Measurements from ENCODE around the gene PATJ. TPM values are rescaled to one million over a fixed set of nuclear protein-coding genes. Genes with fewer than 3 reads are reported as not detected.

Gene PATJ
- total RNA-seq, 1 donor from 2014 or later = 2.0 TPM

- Mint-ChIP-seq H3K9me3 (ENCODE audit: unreplicated experiment) (no peaks in the 10 kb centered on the region), H3K4me1 (ENCODE audit: low read depth, unreplicated experiment) (no peaks in the 10 kb centered on the region), H3K4me3 (ENCODE audit: unreplicated experiment) (no peak overlapping the region), H3K27me3 (ENCODE audit: unreplicated experiment) (peaks cover 3% of the 10 kb centered on the region), H3K27ac (ENCODE audit: unreplicated experiment) (no peak overlapping the region), H3K36me3 (ENCODE audit: unreplicated experiment) (no peaks in the 10 kb centered on the region)
- TF ChIP-seq CTCF (IDR thresholded peaks at IDR 0.05; ENCODE audit: partially characterized antibody, unreplicated experiment) = no peak
- DNase-seq = no peak
These were observed 361.6 kb downstream of the PATJ start for GRCh38 chr1:62103846-62104245.

GRCh38 chr1:62107923-62108322 is 365.6 kb downstream of the PATJ start:
- Mint-ChIP-seq H3K4me1 (ENCODE audit: low read depth, unreplicated experiment) (no peaks in the 10 kb centered on the region), H3K27me3 (ENCODE audit: unreplicated experiment) (peaks cover 3% of the 10 kb centered on the region), H3K27ac (ENCODE audit: unreplicated experiment) (no peak overlapping the region), H3K4me3 (ENCODE audit: unreplicated experiment) (no peak overlapping the region), H3K9me3 (ENCODE audit: unreplicated experiment) (no peaks in the 10 kb centered on the region), H3K36me3 (ENCODE audit: unreplicated experiment) (no peaks in the 10 kb centered on the region)
- no peak for DNase-seq
- TF ChIP-seq CTCF (IDR thresholded peaks at IDR 0.05; ENCODE audit: partially characterized antibody, unreplicated experiment) = no peak

GRCh38 chr1:62109124-62109523 is 366.8 kb downstream of the PATJ start:
- Mint-ChIP-seq H3K27me3 (ENCODE audit: unreplicated experiment) (peaks cover 1% of the 10 kb centered on the region), H3K4me1 (ENCODE audit: low read depth, unreplicated experiment) (no peaks in the 10 kb centered on the region), H3K4me3 (ENCODE audit: unreplicated experiment) (no peak overlapping the region), H3K27ac (ENCODE audit: unreplicated experiment) (no peak overlapping the region), H3K9me3 (ENCODE audit: unreplicated experiment) (no peaks in the 10 kb centered on the region), H3K36me3 (ENCODE audit: unreplicated experiment) (no peaks in the 10 kb centered on the region)
- no peak for TF ChIP-seq CTCF (IDR thresholded peaks at IDR 0.05; ENCODE audit: partially characterized antibody, unreplicated experiment)
- DNase-seq = no peak

- H3K4me1 Mint-ChIP-seq (ENCODE audit: low read depth, unreplicated experiment) = no peaks in the 10 kb centered on the region
- no peak overlapping the region for H3K4me3 Mint-ChIP-seq (ENCODE audit: unreplicated experiment)
- H3K36me3 Mint-ChIP-seq (ENCODE audit: unreplicated experiment) = no peaks in the 10 kb centered on the region
- no peak for TF ChIP-seq CTCF (IDR thresholded peaks at IDR 0.05; ENCODE audit: partially characterized antibody, unreplicated experiment)
- H3K9me3 Mint-ChIP-seq (ENCODE audit: unreplicated experiment) = no peaks in the 10 kb centered on the region
- H3K27me3 Mint-ChIP-seq (ENCODE audit: unreplicated experiment) = peaks cover 1% of the 10 kb centered on the region
- H3K27ac Mint-ChIP-seq (ENCODE audit: unreplicated experiment) = no peak overlapping the region
- no peak for DNase-seq
These were observed 368.0 kb downstream of the PATJ start for GRCh38 chr1:62110198-62110817.

- H3K27me3 Mint-ChIP-seq (ENCODE audit: unreplicated experiment) = peaks cover 1% of the 10 kb centered on the region
- H3K9me3 Mint-ChIP-seq (ENCODE audit: unreplicated experiment) = no peaks in the 10 kb centered on the region
- no peak for DNase-seq
- TF ChIP-seq CTCF (IDR thresholded peaks at IDR 0.05; ENCODE audit: partially characterized antibody, unreplicated experiment) = no peak
- H3K36me3 Mint-ChIP-seq (ENCODE audit: unreplicated experiment) = no peaks in the 10 kb centered on the region
- H3K4me3 Mint-ChIP-seq (ENCODE audit: unreplicated experiment) = no peak overlapping the region
- H3K27ac Mint-ChIP-seq (ENCODE audit: unreplicated experiment) = no peak overlapping the region
- H3K4me1 Mint-ChIP-seq (ENCODE audit: low read depth, unreplicated experiment) = no peaks in the 10 kb centered on the region
These were observed 368.8 kb downstream of the PATJ start for GRCh38 chr1:62111084-62111483.
